Posterior cingulate gyrus (tissue), 11 donors: Measurements from ENCODE around the gene KRT31.
"Not testable (repeated sequence)": the region's sequence is repeated elsewhere in the genome, so short reads cannot be mapped to it uniquely, and the experiment has no call there.

Experiments
- DNase-seq, 10 donors: peaks; one replicate each; pipeline versions ENCODE4 v3.0.0 to v3.0.0-alpha.2; 2020 to 2021; ENCODE audit warnings: mixed read lengths in 3 of 10
- intact Hi-C: fragments of 100-400 bp; cut with DNase I; formaldehyde crosslinking; loops from one replicate; pipeline ENCODE4 v1.15.1; 2023

The KRT31 gene

GRCh38 chr17:41396996-41397660, at the start of gene KRT31:
TSS of gene KRT31 (minus strand) at chr17:41397608. CDS start at chr17:41397539, 69 bp downstream.
- intact Hi-C loops: no loop called here
- no peak for DNase-seq

DNA sequence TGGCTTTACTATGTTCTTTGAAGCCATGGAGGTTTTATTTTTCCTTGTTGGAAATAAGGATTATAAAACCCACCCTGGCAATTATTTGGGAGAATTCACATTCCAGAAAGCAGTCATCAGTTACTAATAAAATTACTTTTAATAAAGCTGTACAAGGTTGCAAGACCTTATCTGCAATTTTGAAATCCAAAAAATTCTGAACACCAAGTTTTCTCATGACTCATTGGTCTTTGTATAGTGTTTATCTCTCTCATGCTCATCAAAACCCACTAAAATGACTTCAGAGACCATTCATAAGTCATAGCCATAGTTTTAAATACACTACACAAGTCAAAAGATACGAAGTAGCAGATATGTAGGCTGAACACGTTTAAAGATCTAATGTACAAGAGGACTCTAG, 49.4 kb upstream of the KRT31 start:
- no peak for DNase-seq
- intact Hi-C loops: no loop called here

GRCh38 chr17:41444640-41445039, 47.2 kb upstream of the KRT31 start:
- intact Hi-C loops: no loop called here
- DNase-seq: no peak

DNA sequence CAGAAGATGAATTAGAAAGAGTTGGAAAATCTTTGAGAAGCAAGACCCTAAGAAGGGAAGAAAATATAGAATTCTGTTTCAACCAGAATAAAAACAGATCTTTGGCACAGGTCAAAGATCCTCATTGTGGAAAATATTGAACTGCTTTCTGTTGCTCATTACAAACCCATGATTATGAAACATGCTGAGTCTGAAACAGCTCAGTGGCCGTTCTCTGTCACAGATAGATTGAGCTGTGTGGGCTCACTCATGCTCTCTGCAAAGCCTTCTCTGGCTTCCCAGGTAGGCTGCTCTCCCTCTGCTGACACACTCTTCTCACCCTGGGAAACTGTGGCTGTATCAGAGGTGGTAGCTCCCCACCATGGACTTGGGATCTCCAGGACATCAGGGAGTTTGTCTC, 46.8 kb upstream of the KRT31 start:
- DNase-seq: no peak
- intact Hi-C loops: no loop called here

DNA sequence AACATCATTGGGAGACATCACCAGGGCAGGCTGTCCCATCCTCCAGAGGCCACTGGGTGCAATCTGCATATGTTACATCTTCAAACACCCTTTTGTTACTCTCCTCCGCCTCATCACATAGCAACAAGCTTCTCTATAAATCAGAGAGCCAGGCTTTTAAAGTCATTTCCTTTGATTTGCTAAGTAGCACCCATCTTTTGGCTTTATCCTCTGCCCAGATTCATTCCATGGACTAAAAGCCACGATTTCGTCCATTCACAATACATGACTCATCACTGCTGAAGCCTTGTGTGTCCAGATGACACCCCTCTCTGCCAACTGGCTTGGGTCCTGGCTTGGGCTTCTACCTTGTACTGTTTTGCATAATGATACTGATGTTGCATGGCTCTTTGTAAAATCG, 45.3 kb upstream of the KRT31 start:
- DNase-seq: peak in 1 of 10 donors; percentile 35
- intact Hi-C loops: no loop called here

- intact Hi-C loops: no loop called here
- no peak for DNase-seq
Measured at GRCh38 chr17:41440531-41441033, 43.2 kb upstream of the KRT31 start, which contains the start of gene KRT38. TSS of gene KRT38 (minus strand) at chr17:41440983. CDS start at chr17:41440921, 62 bp downstream.

DNA sequence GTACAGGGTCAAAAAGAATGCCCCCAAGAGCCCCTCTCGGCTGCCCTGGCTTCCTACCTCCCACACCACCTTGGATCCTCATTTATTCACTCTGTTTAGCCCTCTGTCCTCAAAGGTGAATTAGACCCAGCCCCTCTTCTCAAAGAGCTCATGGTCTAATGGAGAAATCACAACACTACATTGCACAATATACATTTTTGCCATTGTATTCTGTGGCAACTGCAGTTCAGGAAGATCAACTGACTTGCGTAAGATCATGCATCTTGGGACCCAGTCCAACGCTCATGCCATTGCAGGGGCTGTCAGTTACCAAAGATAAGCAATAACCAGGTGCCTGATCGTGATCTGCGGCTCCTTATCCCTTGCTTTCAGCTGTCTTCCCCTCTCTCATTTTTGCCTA, 42.0 kb upstream of the KRT31 start:
- intact Hi-C loops: no loop called here
- no peak for DNase-seq

DNA sequence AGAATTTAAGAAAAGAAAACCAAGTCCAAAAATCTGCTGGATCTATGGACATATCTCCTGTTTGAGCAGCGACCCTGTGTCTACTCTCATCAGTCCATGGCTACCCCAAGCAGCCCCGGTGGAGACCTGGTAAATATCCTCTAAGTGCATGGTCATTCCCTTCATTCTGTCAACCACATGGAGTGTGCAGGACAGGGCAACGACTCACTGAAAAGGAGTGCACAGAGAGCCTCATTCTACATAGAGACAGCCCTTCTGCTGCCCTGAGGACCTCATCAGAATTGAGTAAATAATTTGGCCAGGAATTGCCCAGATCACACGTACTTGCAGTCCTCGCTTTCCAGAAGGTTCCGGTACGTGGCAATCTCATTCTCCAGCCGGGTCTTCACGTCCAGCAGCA, 40.4 kb upstream of the KRT31 start:
- intact Hi-C loops: no loop called here
- no peak for DNase-seq

GRCh38 chr17:41437254-41437653, 39.8 kb upstream of the KRT31 start:
- DNase-seq: no peak
- intact Hi-C loops: no loop called here

DNA sequence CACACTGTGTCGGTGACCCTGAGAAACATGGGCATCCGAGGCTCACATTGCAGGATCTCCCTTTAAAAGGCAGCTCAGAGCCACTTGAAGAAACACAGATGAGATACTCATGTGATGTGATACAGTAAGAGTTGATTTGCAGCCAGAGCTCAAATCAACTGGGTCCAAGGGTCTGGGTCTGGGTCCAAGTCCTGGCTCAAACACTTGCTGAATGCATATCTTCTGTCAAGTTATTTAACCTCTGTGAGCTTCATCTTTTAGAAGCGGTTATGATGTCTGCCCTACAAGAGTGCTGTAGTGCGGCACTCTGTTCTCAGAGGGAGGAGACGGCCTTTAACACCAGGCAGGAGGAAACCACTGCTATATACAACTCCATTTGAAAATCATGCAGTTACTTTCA, 37.0 kb upstream of the KRT31 start:
- no peak for DNase-seq
- intact Hi-C loops: no loop called here

DNA sequence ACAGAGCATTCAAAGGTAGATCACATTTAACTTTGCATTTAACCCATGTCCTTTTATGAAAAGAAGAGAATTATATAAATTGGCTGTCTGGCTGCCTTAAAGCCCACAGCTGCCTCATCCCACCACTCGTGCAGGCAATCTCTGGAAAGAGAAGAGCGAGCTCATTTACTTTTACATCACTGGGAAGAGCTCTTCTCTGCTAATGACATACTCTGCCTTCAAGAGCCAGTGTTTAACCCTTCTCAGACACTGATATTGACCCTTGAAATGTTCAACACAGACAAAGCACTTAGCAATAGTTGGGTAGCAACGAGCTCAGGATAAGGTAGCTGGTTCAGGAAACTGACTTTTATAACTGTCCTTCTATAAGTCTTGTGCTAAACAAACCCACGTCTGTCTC, 36.6 kb upstream of the KRT31 start:
- DNase-seq: no peak

DNA sequence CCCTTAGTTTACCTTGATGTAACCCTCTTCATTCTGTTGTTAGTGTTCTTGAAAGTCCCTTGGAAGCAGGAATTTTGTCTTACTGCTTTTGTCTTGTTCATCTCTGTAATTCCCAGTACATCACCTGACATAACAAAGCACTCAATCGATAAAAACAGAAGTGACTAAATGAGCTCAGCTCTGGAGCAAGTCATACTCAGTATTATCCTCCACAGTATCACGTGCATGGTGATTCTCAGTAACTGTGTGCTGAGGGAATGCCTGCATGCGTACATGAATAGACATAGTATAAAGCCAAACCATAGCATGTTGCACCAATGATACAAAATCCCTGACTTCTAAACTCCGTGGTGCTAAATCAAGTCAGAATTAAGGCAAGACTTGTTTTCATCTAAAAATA, 36.2 kb upstream of the KRT31 start:
- intact Hi-C loops: no loop called here
- no peak for DNase-seq

More for the DNA sequence above, 36.6 kb upstream of the KRT31 start:
- intact Hi-C loops: no loop called here

DNA sequence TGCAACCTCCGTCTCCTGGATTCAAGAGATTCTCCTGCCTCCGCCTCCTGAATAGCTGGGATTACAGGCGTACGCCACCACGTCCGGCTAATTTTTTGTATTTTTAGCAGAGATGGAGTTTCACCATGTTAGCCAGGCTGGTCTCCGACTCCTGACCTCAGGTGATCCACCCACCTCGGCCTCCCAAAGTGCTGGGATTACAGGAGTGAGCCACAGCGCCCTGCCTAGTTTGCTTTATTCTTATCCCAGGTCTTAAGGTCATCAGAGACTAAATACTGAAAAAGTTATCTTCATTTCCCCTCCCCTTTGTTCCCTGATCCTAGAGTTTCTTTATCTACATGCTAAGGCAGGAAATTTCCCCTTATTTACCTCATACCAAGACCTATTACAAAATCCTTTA, 33.0 kb upstream of the KRT31 start:
- DNase-seq, intact Hi-C loops: not testable (repeated sequence)

GRCh38 chr17:41429667-41430066, 32.3 kb upstream of the KRT31 start:
- no peak for DNase-seq
- intact Hi-C loops: no loop called here

GRCh38 chr17:41428591-41429291, 31.3 kb upstream of the KRT31 start:
- DNase-seq: no peak
- intact Hi-C loops: no loop called here

- intact Hi-C loops: no loop called here
- no peak for DNase-seq
Measured at GRCh38 chr17:41424111-41424635, 26.8 kb upstream of the KRT31 start, which contains the start of gene KRT37. TSS of gene KRT37 (minus strand) at chr17:41424585. CDS start at chr17:41424523, 62 bp downstream.

DNA sequence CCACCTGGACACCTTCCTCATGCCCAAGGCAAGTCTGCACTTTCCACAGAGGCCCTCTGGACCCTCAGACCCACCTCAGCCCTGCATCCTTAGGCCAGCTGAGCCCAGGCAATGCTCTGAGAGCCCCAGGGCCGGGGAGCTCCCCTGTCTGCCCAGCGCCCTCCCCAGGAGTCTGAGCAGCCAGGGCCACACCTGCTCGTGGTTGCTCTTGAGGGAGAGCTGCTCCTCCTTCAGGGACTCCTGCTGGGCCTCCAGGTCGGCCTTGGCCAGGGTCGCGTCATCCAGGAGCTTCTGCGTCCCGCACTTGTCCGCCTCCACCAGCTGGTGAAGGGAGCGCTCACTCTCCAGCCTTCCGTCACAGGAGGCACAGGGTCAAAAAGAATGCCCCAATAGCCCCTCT, 25.2 kb upstream of the KRT31 start:
- intact Hi-C loops: not testable (repeated sequence)

DNA sequence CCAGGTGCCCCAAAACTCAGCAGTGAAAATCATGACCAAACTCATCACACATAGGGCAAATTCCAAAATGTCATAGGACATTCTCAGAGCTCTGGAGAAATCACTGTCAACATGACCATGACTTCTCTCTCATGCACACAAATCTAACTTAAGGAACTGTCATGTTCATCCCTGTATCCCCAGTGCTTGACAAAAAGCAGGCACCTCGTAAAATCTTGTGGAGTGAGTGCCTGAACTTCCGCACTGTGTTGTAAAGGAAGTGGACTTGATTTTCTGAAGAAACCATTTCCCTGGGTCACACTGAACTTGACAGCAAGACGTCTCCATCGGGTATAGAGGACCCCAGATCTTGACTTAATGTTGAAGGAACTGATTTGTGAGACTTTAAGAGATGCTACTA, 24.2 kb upstream of the KRT31 start:
- intact Hi-C loops: no loop called here
- no peak for DNase-seq

More for the DNA sequence above, 25.2 kb upstream of the KRT31 start:
- not testable (repeated sequence) for DNase-seq

DNA sequence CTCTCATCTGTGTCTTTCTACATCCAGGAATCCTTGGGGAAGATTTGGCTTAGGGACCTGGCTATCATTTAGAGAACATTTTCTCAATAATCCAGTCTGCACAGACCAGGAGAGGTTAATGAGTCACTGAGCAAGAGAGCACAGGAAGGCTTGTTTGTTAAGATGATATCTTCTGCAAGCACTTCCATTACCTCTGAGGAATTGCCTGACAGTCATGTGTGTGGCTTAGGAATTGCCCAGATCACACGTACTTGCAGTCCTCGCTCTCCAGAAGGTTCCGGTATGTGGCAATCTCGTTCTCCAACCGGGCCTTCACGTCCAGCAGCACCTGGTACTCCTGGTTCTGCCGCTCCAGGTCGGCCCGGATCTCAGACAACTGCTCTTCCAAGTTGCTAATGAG, 23.7 kb upstream of the KRT31 start:
- DNase-seq: no peak
- intact Hi-C loops: no loop called here

GRCh38 chr17:41420134-41420533, 22.7 kb upstream of the KRT31 start:
- intact Hi-C loops: no loop called here
- DNase-seq: no peak

GRCh38 chr17:41419716-41420115, 22.3 kb upstream of the KRT31 start:
- intact Hi-C loops: no loop called here
- DNase-seq: no peak
